ENCODE measurements around the gene FAM32A.

GRCh38 chr19:16207063-16207462, 21.9 kb downstream of the FAM32A start:
- TF ChIP-seq POLR2AphosphoS5 (IDR thresholded peaks at IDR 0.05; ENCODE audit: borderline replicate concordance, low read depth, low read length) = no peak
- no peak for TF ChIP-seq EZH2 (IDR thresholded peaks at IDR 0.05)

Measured in SK-N-MC (cell line).